ENCODE results near the gene MCMBP.
"Not testable (repeated sequence)": the region's sequence is repeated elsewhere in the genome, so short reads cannot be mapped to it uniquely, and the experiment has no call there.

The MCMBP gene

DNA sequence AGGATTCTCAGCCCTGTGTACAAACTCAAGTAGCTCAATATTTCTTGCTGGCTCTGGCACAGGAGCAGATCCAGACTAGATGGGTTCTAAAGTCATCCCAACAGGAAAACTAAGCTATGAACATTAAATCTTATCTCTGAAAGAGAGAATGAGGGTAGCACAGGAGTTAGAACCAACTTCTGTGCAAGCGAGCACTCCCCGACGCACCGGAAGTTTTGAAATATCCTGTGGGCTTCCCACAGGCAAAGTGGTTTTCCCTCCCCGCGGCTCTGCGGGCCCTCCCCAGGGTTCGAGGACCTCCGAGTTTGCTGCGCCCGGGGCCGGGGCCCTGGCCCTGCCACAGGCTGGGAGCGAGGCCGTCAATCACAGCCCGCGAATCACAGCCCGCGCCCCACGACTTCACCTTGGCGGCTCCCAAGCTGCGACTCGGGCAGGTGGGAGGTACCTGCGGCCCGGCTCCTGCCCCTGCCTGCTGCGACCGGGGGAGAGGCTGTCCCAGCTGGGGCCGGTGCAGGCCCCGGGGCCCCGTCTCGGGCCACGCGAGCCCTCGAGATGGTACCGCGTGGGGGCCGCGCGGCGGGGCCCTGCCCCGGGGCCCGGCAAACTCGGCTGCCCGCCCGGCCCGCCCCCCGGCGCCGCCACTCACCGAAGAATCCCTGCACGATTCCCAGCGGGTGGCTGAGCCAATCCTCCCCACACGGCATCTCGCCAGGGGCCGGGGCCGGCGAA lies 598 bp downstream of the MCMBP start (continued):
- TF ChIP-seq ZNF133 (tag by site-specific recombination; IDR thresholded peaks at IDR 0.05) (peak; percentile 87), ZNF76 (tag by site-specific recombination; IDR thresholded peaks at IDR 0.05; ENCODE audit: borderline replicate concordance, low read depth) (0 out of 2 replicates have a peak, but pooled peaks have one; percentile 14), ZNF660 (tag by site-specific recombination; IDR thresholded peaks at IDR 0.05) (peak; percentile 49; the same call in 1 of the 2 replicates), ZEB2 (tag by site-specific recombination; IDR thresholded peaks at IDR 0.05) (peak; percentile 21; the same call in 1 of the 2 replicates), GLI4 (tag by site-specific recombination; IDR thresholded peaks at IDR 0.05) (no peak), SP3 (tag by site-specific recombination; IDR thresholded peaks at IDR 0.05) (peak; percentile 27; the same call in 1 of the 2 replicates), ZNF37A (tag by site-specific recombination; IDR thresholded peaks at IDR 0.05) (no peak), ZNF629 (tag by site-specific recombination; IDR thresholded peaks at IDR 0.05) (0 out of 2 replicates have a peak, but pooled peaks have one; percentile 19), PRDM6 (tag by site-specific recombination; IDR thresholded peaks at IDR 0.05) (no peak), ZNF621 (tag by site-specific recombination; IDR thresholded peaks at IDR 0.05) (no peak), ZNF350 (tag by site-specific recombination; IDR thresholded peaks at IDR 0.05) (no peak), ZNF645 (tag by site-specific recombination; IDR thresholded peaks at IDR 0.05) (no peak)
- TF ChIP-seq, protein P1, sequence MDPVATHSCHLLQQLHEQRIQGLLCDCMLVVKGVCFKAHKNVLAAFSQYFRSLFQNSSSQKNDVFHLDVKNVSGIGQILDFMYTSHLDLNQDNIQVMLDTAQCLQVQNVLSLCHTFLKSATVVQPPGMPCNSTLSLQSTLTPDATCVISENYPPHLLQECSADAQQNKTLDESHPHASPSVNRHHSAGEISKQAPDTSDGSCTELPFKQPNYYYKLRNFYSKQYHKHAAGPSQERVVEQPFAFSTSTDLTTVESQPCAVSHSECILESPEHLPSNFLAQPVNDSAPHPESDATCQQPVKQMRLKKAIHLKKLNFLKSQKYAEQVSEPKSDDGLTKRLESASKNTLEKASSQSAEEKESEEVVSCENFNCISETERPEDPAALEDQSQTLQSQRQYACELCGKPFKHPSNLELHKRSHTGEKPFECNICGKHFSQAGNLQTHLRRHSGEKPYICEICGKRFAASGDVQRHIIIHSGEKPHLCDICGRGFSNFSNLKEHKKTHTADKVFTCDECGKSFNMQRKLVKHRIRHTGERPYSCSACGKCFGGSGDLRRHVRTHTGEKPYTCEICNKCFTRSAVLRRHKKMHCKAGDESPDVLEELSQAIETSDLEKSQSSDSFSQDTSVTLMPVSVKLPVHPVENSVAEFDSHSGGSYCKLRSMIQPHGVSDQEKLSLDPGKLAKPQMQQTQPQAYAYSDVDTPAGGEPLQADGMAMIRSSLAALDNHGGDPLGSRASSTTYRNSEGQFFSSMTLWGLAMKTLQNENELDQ (tag by site-specific recombination; IDR thresholded peaks at IDR 0.05; ENCODE audit: low read depth), result no peak
- TF ChIP-seq, protein P2, sequence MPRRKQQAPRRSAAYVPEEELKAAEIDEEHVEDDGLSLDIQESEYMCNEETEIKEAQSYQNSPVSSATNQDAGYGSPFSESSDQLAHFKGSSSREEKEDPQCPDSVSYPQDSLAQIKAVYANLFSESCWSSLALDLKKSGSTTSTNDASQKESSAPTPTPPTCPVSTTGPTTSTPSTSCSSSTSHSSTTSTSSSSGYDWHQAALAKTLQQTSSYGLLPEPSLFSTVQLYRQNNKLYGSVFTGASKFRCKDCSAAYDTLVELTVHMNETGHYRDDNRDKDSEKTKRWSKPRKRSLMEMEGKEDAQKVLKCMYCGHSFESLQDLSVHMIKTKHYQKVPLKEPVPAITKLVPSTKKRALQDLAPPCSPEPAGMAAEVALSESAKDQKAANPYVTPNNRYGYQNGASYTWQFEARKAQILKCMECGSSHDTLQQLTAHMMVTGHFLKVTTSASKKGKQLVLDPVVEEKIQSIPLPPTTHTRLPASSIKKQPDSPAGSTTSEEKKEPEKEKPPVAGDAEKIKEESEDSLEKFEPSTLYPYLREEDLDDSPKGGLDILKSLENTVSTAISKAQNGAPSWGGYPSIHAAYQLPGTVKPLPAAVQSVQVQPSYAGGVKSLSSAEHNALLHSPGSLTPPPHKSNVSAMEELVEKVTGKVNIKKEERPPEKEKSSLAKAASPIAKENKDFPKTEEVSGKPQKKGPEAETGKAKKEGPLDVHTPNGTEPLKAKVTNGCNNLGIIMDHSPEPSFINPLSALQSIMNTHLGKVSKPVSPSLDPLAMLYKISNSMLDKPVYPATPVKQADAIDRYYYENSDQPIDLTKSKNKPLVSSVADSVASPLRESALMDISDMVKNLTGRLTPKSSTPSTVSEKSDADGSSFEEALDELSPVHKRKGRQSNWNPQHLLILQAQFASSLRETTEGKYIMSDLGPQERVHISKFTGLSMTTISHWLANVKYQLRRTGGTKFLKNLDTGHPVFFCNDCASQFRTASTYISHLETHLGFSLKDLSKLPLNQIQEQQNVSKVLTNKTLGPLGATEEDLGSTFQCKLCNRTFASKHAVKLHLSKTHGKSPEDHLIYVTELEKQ (tag by site-specific recombination; IDR thresholded peaks at IDR 0.05; ENCODE audit: borderline replicate concordance), result no peak

DNA sequence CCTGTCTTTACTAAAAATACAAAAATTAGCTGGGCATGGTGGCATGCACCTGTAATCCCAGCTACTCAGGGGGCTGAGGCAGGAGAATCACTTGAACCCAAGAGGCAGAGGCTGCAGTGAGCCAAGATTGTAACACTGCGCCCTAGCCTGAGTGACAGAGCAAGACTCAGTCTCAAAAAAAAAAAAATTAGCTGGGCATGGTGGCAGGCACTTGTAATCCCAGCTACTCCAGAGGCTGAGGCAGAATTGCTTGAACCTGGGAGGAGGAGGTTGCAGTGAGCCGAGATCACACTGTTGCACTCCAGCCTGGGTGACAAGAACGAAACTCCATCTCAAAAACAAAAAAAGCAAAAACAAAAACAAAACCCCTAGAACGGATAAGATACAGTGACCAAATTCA lies 3.2 kb downstream of the MCMBP start:
- POLR2A ChIA-PET; H3K4me3 ChIP-seq (ENCODE audit: low read depth, low read length); H3K9me3 ChIP-seq (ENCODE audit: control insufficient read depth, insufficient read depth, low read depth, low read length); H3K4me1 ChIP-seq (ENCODE audit: control insufficient read depth, insufficient read depth, low read length); H3K27ac ChIP-seq (ENCODE audit: extremely low read depth, low read depth, low read length): not testable (repeated sequence)
- CTCF ChIA-PET, result interaction anchor here (0.6 to 3.6 kb wide), 2 partner anchors 10 to 88 kb away, joined by 5 to 31 read pairs; no protein-coding TSS in a partner anchor
- H3K36me3 ChIP-seq (ENCODE audit: control insufficient read depth in 2 of 2, insufficient read depth in 1 of 2, low read length in 2 of 2), result peaks cover 9 to 12% of the 10 kb centered on the region in 2 experiments; a peak in 2 of 3 replicates
- TF ChIP-seq SCRT1 (tag by site-specific recombination; IDR thresholded peaks at IDR 0.05; ENCODE audit: borderline replicate concordance) (0 out of 2 replicates have a peak, but pooled peaks have one; percentile 42), SCRT2 (tag by site-specific recombination; IDR thresholded peaks at IDR 0.05) (peak; percentile 71), OSR2 (tag by site-specific recombination; IDR thresholded peaks at IDR 0.05) (0 out of 2 replicates have a peak, but pooled peaks have one; percentile 37), ZNF394 (tag by site-specific recombination; IDR thresholded peaks at IDR 0.05; ENCODE audit: borderline replicate concordance) (peak; percentile 90; the same call in 1 of the 2 replicates)
- TF ChIP-seq, protein P3, sequence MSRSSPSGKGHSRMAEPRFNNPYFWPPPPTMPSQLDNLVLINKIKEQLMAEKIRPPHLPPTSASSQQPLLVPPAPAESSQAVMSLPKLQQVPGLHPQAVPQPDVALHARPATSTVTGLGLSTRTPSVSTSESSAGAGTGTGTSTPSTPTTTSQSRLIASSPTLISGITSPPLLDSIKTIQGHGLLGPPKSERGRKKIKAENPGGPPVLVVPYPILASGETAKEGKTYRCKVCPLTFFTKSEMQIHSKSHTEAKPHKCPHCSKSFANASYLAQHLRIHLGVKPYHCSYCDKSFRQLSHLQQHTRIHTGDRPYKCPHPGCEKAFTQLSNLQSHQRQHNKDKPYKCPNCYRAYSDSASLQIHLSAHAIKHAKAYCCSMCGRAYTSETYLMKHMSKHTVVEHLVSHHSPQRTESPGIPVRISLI (tag by site-specific recombination; IDR thresholded peaks at IDR 0.05), result peak; percentile 56; the same call in 1 of the 2 replicates

All from HEK293 (cell line).